GM12892 (cell line): ENCODE measurements around the gene RBBP9.

ENCODE experiments used
- POLR2A ChIP-seq: IDR thresholded peaks from 2 replicates; pipeline ENCODE4 v1.6.1; 2011; ENCODE audit warnings: low read depth, low read length, control low read depth
- POLR2AphosphoS5 ChIP-seq: IDR thresholded peaks from 2 replicates; pipeline ENCODE4 v1.6.1; 2011; ENCODE audit warnings: low read depth, low read length, control low read depth
- TAF1 ChIP-seq: IDR thresholded peaks from 2 replicates; pipeline ENCODE4 v1.6.1; 2011; ENCODE audit warnings: low read depth, mild to moderate bottlenecking, control low read depth, low read length, borderline replicate concordance

- TF ChIP-seq POLR2A, result no peak
- no peak for TF ChIP-seq POLR2AphosphoS5
- TF ChIP-seq TAF1, result no peak
Observed at GRCh38 chr20:18477821-18478220, 19.2 kb downstream of the RBBP9 start.
